Astrocyte (in vitro differentiated cells and primary cell): ENCODE results near the gene DNAJA1. TPM values are rescaled to one million over a fixed set of nuclear protein-coding genes. Genes with fewer than 3 reads are reported as not detected.

Source experiments
- DNase-seq: peaks from one replicate; pipeline ENCODE4 v3.0.0-alpha.2; 2010; ENCODE audit warnings: low read depth
- FAIRE-seq: peaks from 2 replicates; lab custom pipeline; 2011; peaks lifted over from hg19 to GRCh38; lab: Jason Lieb, UNC
- H2AFZ ChIP-seq: 2 replicates; pipeline ENCODE4 v1.6.0; 2012; ENCODE audit warnings: low read depth, low read length, inconsistent platforms
- H3K27ac ChIP-seq: 2 replicates; pipeline ENCODE4 v1.5.1; 2011; ENCODE audit warnings: low read depth, low read length, inconsistent platforms
- H3K27me3 ChIP-seq: 2 replicates; pipeline ENCODE4 v1.6.0; 2011; ENCODE audit warnings: low read length, inconsistent platforms; ENCODE audit not compliant: insufficient read depth
- H3K36me3 ChIP-seq: 2 replicates; pipeline ENCODE4 v1.5.1; 2011; ENCODE audit warnings: low read length, inconsistent platforms; ENCODE audit not compliant: insufficient read depth
- H3K4me1 ChIP-seq: 2 replicates; pipeline ENCODE4 v1.5.1; 2011; ENCODE audit warnings: low read length, inconsistent platforms; ENCODE audit not compliant: insufficient read depth
- H3K4me2 ChIP-seq: 2 replicates; pipeline ENCODE4 v1.6.0; 2012; ENCODE audit warnings: low read length, inconsistent platforms
- H3K4me3 ChIP-seq: 2 replicates; pipeline ENCODE4 v1.5.1; 2011; ENCODE audit warnings: low read depth, mild to moderate bottlenecking, low read length, inconsistent platforms; ENCODE audit not compliant: insufficient read depth
- H3K79me2 ChIP-seq: 2 replicates; pipeline ENCODE4 v1.6.0; 2012; ENCODE audit warnings: mild to moderate bottlenecking, low read length, inconsistent platforms; ENCODE audit not compliant: insufficient read depth
- H3K9ac ChIP-seq: 2 replicates; pipeline ENCODE4 v1.6.0; 2012; ENCODE audit warnings: mild to moderate bottlenecking, low read length, inconsistent platforms
- H3K9me3 ChIP-seq: 2 replicates; pipeline ENCODE4 v1.5.1; 2012; ENCODE audit warnings: low read depth, mild to moderate bottlenecking, low read length, inconsistent platforms; ENCODE audit not compliant: insufficient read depth
- H4K20me1 ChIP-seq: 2 replicates; pipeline ENCODE4 v1.6.0; 2012; ENCODE audit warnings: low read length, inconsistent platforms; ENCODE audit not compliant: insufficient read depth
- H3K27ac Mint-ChIP-seq: one replicate; pipeline ENCODE4 v1.8.0; 2021; ENCODE audit warnings: mild to moderate bottlenecking, mixed read lengths; ENCODE audit not compliant: unreplicated experiment
- H3K27me3 Mint-ChIP-seq: one replicate; pipeline ENCODE4 v1.8.0; 2021; ENCODE audit warnings: low read depth, mixed read lengths; ENCODE audit not compliant: unreplicated experiment
- H3K36me3 Mint-ChIP-seq: one replicate; pipeline ENCODE4 v1.8.0; 2021; ENCODE audit warnings: low read depth, mixed read lengths; ENCODE audit not compliant: unreplicated experiment
- H3K4me1 Mint-ChIP-seq: one replicate; pipeline ENCODE4 v1.8.0; 2021; ENCODE audit warnings: low read depth, mixed read lengths; ENCODE audit not compliant: unreplicated experiment
- H3K4me3 Mint-ChIP-seq: one replicate; pipeline ENCODE4 v1.8.0; 2021; ENCODE audit warnings: mild to moderate bottlenecking, moderate library complexity, mixed read lengths; ENCODE audit not compliant: unreplicated experiment
- H3K9me3 Mint-ChIP-seq: one replicate; pipeline ENCODE4 v1.8.0; 2021; ENCODE audit warnings: mild to moderate bottlenecking, mixed read lengths; ENCODE audit not compliant: unreplicated experiment
- CTCF ChIP-seq: IDR thresholded peaks from 2 replicates; pipeline ENCODE4 v1.5.1; 2011; ENCODE audit warnings: low read depth, mild to moderate bottlenecking, inconsistent platforms, low read length, moderate library complexity; ENCODE audit not compliant: insufficient read depth
- EZH2 ChIP-seq: IDR thresholded peaks from 2 replicates; pipeline ENCODE4 v1.6.1; 2012; ENCODE audit warnings: mild to moderate bottlenecking, low read length, inconsistent platforms; ENCODE audit not compliant: insufficient read depth
- total RNA-seq: library from RNA; stranded (reverse); gene quantifications from 2 replicates; pipeline ENCODE4 v1.2.1, GENCODE V29; 2021

DNAJA1 gene
- total RNA-seq, 1 donor from 2014 or later = 277 TPM

GRCh38 chr9:33012328-33013069 lies 12.6 kb upstream of the DNAJA1 start:
- H3K27ac ChIP-seq = no peak overlapping the region
- no peaks in the 10 kb centered on the region for H3K9me3 ChIP-seq
- FAIRE-seq (no peak), DNase-seq (no peak)
- H3K79me2 ChIP-seq = peaks cover 2% of the 10 kb centered on the region
- Mint-ChIP-seq H3K4me3 (no peak overlapping the region), H3K9me3 (no peaks in the 10 kb centered on the region), H3K27me3 (no peaks in the 10 kb centered on the region), H3K36me3 (no peaks in the 10 kb centered on the region), H3K27ac (no peak overlapping the region), H3K4me1 (no peaks in the 10 kb centered on the region)
- H3K4me2 ChIP-seq = no peak overlapping the region
- H3K4me1 ChIP-seq = no peaks in the 10 kb centered on the region
- no peak overlapping the region for H3K9ac ChIP-seq
- no peaks in the 10 kb centered on the region for H3K36me3 ChIP-seq
- H3K27me3 ChIP-seq = no peaks in the 10 kb centered on the region
- no peak overlapping the region for H2AFZ ChIP-seq
- no peak for TF ChIP-seq CTCF
- no peak for TF ChIP-seq EZH2
- H3K4me3 ChIP-seq = no peak overlapping the region
- no peaks in the 10 kb centered on the region for H4K20me1 ChIP-seq

- no peak for TF ChIP-seq CTCF
- no peak for TF ChIP-seq EZH2
- Histone ChIP-seq H3K9ac (no peak overlapping the region), H3K79me2 (peaks cover 4% of the 10 kb centered on the region), H3K27ac (no peak overlapping the region), H3K4me2 (no peak overlapping the region), H3K4me1 (no peaks in the 10 kb centered on the region), H2AFZ (no peak overlapping the region), H3K9me3 (no peaks in the 10 kb centered on the region), H4K20me1 (no peaks in the 10 kb centered on the region), H3K36me3 (no peaks in the 10 kb centered on the region), H3K27me3 (no peaks in the 10 kb centered on the region), H3K4me3 (no peak overlapping the region)
- Mint-ChIP-seq H3K27me3 (no peaks in the 10 kb centered on the region), H3K27ac (no peak overlapping the region), H3K4me3 (no peak overlapping the region), H3K9me3 (no peaks in the 10 kb centered on the region), H3K4me1 (no peaks in the 10 kb centered on the region), H3K36me3 (no peaks in the 10 kb centered on the region)
- no peak for FAIRE-seq
- no peak for DNase-seq
Observed at GRCh38 chr9:33013962-33014664, 11.0 kb upstream of the DNAJA1 start.

GRCh38 chr9:33014665-33015014 lies 10.4 kb upstream of the DNAJA1 start:
- Mint-ChIP-seq H3K4me1 (no peaks in the 10 kb centered on the region), H3K4me3 (no peak overlapping the region), H3K36me3 (no peaks in the 10 kb centered on the region), H3K9me3 (no peaks in the 10 kb centered on the region), H3K27ac (no peak overlapping the region), H3K27me3 (no peaks in the 10 kb centered on the region)
- DNase-seq (no peak), FAIRE-seq (no peak)
- H3K9me3 ChIP-seq = no peaks in the 10 kb centered on the region
- no peak overlapping the region for H3K4me2 ChIP-seq
- H4K20me1 ChIP-seq = no peaks in the 10 kb centered on the region
- TF ChIP-seq CTCF = no peak
- no peak for TF ChIP-seq EZH2
- peaks cover 4% of the 10 kb centered on the region for H3K79me2 ChIP-seq
- H3K4me1 ChIP-seq = no peaks in the 10 kb centered on the region
- H3K27ac ChIP-seq = no peak overlapping the region
- no peak overlapping the region for H2AFZ ChIP-seq
- no peaks in the 10 kb centered on the region for H3K27me3 ChIP-seq
- H3K9ac ChIP-seq = no peak overlapping the region
- no peak overlapping the region for H3K4me3 ChIP-seq
- H3K36me3 ChIP-seq = no peaks in the 10 kb centered on the region
